B cell (primary cell): ENCODE results near the gene RTKN. TPM values are rescaled to one million over a fixed set of nuclear protein-coding genes. Genes with fewer than 3 reads are reported as not detected.

Source experiments
- ATAC-seq: fragments of 200-7000 bp; cut with Tn5 transposase; one replicate; pipeline ENCODE4 v1.10.0; 2021; ENCODE audit warnings: low read depth, mild to moderate bottlenecking, moderate number of reproducible peaks, moderate library complexity
- CTCF ChIA-PET: fragments of 350-600 bp; sonication (Branson Sonifier 250); formaldehyde crosslinking; loops from one replicate; lab custom pipeline; 2021; ENCODE audit warnings: antibody characterized with exemption, inconsistent platforms; lab: Charles Lee
- POLR2A ChIA-PET: fragments of 350-600 bp; sonication (Branson Sonifier 250); formaldehyde crosslinking; loops from one replicate; lab custom pipeline; 2021; ENCODE audit warnings: antibody characterized with exemption; lab: Charles Lee
- DNase-seq: peaks from one replicate; pipeline ENCODE4 v3.0.0; 2013
- H2AFZ ChIP-seq: 2 replicates; pipeline ENCODE4 v1.6.1; 2012; ENCODE audit warnings: mild to moderate bottlenecking, low read depth, low read length; ENCODE audit not compliant: insufficient read depth, poor library complexity, severe bottlenecking
- H3K27ac ChIP-seq, 2 donors: 1 replicate in 1 of 2; 2 replicates in 1 of 2; pipeline ENCODE4 v1.5.1; 2012 to 2013; ENCODE audit warnings: low read length in 2 of 2, mild to moderate bottlenecking in 2 of 2, moderate library complexity in 1 of 2
- H3K27me3 ChIP-seq, 4 experiments: fragments of 200-600 bp in 1 of 4; sonication (generic) in 1 of 4; replicated peaks in 1 of 4; 1 replicate in 2 of 4; 2 replicates in 2 of 4; pipeline versions ENCODE4 v1.6.1 to v1.7.0; 2013 to 2016; ENCODE audit warnings: low read length in 3 of 4, mild to moderate bottlenecking in 2 of 4, mixed read lengths in 1 of 4, moderate library complexity in 1 of 4; ENCODE audit not compliant: insufficient read depth in 4 of 4, control insufficient read depth in 3 of 4; ENCODE audit errors: control extremely low read depth in 1 of 4
- H3K36me3 ChIP-seq, 2 experiments: replicated peaks in 1 of 2; 1 replicate in 1 of 2; 2 replicates in 1 of 2; pipeline versions ENCODE4 v1.6.1 to v1.7.1; 2013; ENCODE audit warnings: low read length in 1 of 2; ENCODE audit not compliant: insufficient read depth in 2 of 2, control insufficient read depth in 1 of 2; ENCODE audit errors: control extremely low read depth in 1 of 2, extremely low read depth in 1 of 2
- H3K4me1 ChIP-seq, 2 donors: fragments of 200-600 bp in 1 of 2; sonication (generic) in 1 of 2; 1 replicate in 1 of 2; 2 replicates in 1 of 2; pipeline versions ENCODE4 v1.5.1 to v1.6.1; 2013 to 2017; ENCODE audit warnings: low read length in 2 of 2; ENCODE audit not compliant: control insufficient read depth in 2 of 2, insufficient read depth in 2 of 2
- H3K4me2 ChIP-seq: replicated peaks from 2 replicates; pipeline ENCODE3; 2012; ENCODE audit warnings: mild to moderate bottlenecking, low read depth, low read length; ENCODE audit not compliant: poor library complexity, severe bottlenecking
- H3K4me3 ChIP-seq, 5 experiments: fragments of 200-600 bp in 1 of 5; sonication (generic) in 1 of 5; 1 replicate in 3 of 5; 2 replicates in 2 of 5; pipeline versions ENCODE4 v1.5.1 to v1.7.0; 2011 to 2016; ENCODE audit warnings: low read length in 4 of 5, mild to moderate bottlenecking in 4 of 5, low read depth in 2 of 5, control low read depth in 1 of 5, moderate library complexity in 1 of 5; ENCODE audit not compliant: insufficient read depth in 1 of 5; ENCODE audit errors: control extremely low read depth in 1 of 5, extremely low read depth in 1 of 5
- H3K79me2 ChIP-seq: fragments of 200-600 bp; sonication (generic); one replicate; pipeline ENCODE4 v1.6.0; 2016; ENCODE audit warnings: low read length; ENCODE audit not compliant: control insufficient read depth, insufficient read depth
- H3K9ac ChIP-seq: fragments of 200-600 bp; sonication (generic); 2 replicates; pipeline ENCODE4 v1.6.1; 2017; ENCODE audit warnings: mild to moderate bottlenecking, low read length, moderate library complexity
- H3K9me3 ChIP-seq, 3 donors: one replicate each; pipeline versions ENCODE4 v1.6.1 to v1.7.1; 2013; ENCODE audit warnings: low read length in 2 of 3; ENCODE audit not compliant: control insufficient read depth in 2 of 3, insufficient read depth in 1 of 3; ENCODE audit errors: control extremely low read depth in 1 of 3
- H4K20me1 ChIP-seq: 2 replicates; pipeline ENCODE4 v1.6.0; 2012; ENCODE audit warnings: mild to moderate bottlenecking, low read length; ENCODE audit not compliant: insufficient read depth, control insufficient read depth, poor library complexity, severe bottlenecking
- H3K27ac Mint-ChIP-seq: one replicate; pipeline ENCODE4 v1.8.0; 2021; ENCODE audit warnings: mixed read lengths
- H3K27me3 Mint-ChIP-seq: one replicate; pipeline ENCODE4 v1.8.0; 2021; ENCODE audit warnings: mixed read lengths
- H3K4me1 Mint-ChIP-seq: one replicate; pipeline ENCODE4 v1.8.0; 2021; ENCODE audit warnings: mixed read lengths
- H3K4me3 Mint-ChIP-seq: one replicate; pipeline ENCODE4 v1.8.0; 2021; ENCODE audit warnings: mixed read lengths
- H3K9me3 Mint-ChIP-seq: one replicate; pipeline ENCODE4 v1.8.0; 2022; ENCODE audit warnings: mixed read lengths; ENCODE audit not compliant: insufficient read depth
- CTCF ChIP-seq: fragments of 200-600 bp; IDR thresholded peaks from one replicate; pipeline ENCODE4 v1.8.0; 2022; ENCODE audit warnings: antibody characterized with exemption, mild to moderate bottlenecking
- EZH2 ChIP-seq: IDR thresholded peaks from 2 replicates; pipeline ENCODE4 v1.6.1; 2012; ENCODE audit warnings: borderline replicate concordance, low read depth, mild to moderate bottlenecking, moderate library complexity, low read length; ENCODE audit not compliant: insufficient read depth, poor library complexity, severe bottlenecking
- WGBS: methylation state at CpG from one replicate; pipeline ENCODE4 v1.1.5; 2013; ENCODE audit warnings: missing lambda C conversion rate; ENCODE audit not compliant: insufficient coverage; 5-methylcytosine and 5-hydroxymethylcytosine counted together
- intact Hi-C: fragments of 100-400 bp; cut with micrococcal nuclease; formaldehyde crosslinking; loops from one replicate; pipeline ENCODE4 v1.10.0; 2022
- polyA plus RNA-seq: library from polyadenylated mRNA; depleted of rRNA; stranded (reverse); fragments of >200 nt; gene quantifications from 2 replicates; pipeline ENCODE4 v1.2.3, GENCODE V29; 2012
- total RNA-seq, 2 donors: library from RNA; stranded (reverse); fragments of 120-200 nt in 1 of 2; gene quantifications; 1 replicate in 1 of 2; 2 replicates in 1 of 2; pipeline versions ENCODE4 v1.2.3 to v1.2.4, GENCODE V29; 2013 to 2022

RTKN gene
- total and polyA plus RNA-seq, 2 donors (not counting 1 experiment from before 2014, with no cell fraction given), result 5.1 to 10.5 TPM

- Histone ChIP-seq H3K36me3 (peaks cover 0 to 23% of the 10 kb centered on the region in 2 experiments), H3K9ac (no peak overlapping the region), H3K4me1 (peaks cover 16 to 22% of the 10 kb centered on the region in 2 donors), H3K4me3 (no peak overlapping the region), H4K20me1 (no peaks in the 10 kb centered on the region), H3K27me3 (no peaks in the 10 kb centered on the region), H3K4me2 (no peak overlapping the region), H2AFZ (no peak overlapping the region), H3K9me3 (peaks cover 0 to 5% (median 0%) of the 10 kb centered on the region in 3 donors), H3K79me2 (peaks cover 17% of the 10 kb centered on the region), H3K27ac (no peak overlapping the region)
- no peak overlapping the region for H3K4me3 Mint-ChIP-seq
- ChIA-PET CTCF (interaction anchor here (0.7 to 1.9 kb wide), 4 partner anchors 8 to 113 kb away, joined by 3 to 7 read pairs (median 5); partner anchors contain the start of genes CCDC142, PCGF1 and TTC31), POLR2A (interaction anchor here (0.7 to 4.1 kb wide), 3 partner anchors 7 to 44 kb away, joined by 3 to 63 read pairs (median 36); partner anchors contain the start of genes CCDC142, TTC31 and WBP1)
- H3K27me3 Mint-ChIP-seq, result no peaks in the 10 kb centered on the region
- H3K9me3 Mint-ChIP-seq, result no peaks in the 10 kb centered on the region
- H3K4me1 Mint-ChIP-seq, result peaks cover 22% of the 10 kb centered on the region
- ATAC-seq (no peak), DNase-seq (no peak)
- 97% methylated on average over 6 of the region's 6 CpGs for WGBS
- no peak overlapping the region for H3K27ac Mint-ChIP-seq
- intact Hi-C loops, result no loop called here
- no peak for TF ChIP-seq EZH2
- no peak for TF ChIP-seq CTCF
Observed at GRCh38 chr2:74474481-74474880, 32.7 kb upstream of the RTKN start.

DNA sequence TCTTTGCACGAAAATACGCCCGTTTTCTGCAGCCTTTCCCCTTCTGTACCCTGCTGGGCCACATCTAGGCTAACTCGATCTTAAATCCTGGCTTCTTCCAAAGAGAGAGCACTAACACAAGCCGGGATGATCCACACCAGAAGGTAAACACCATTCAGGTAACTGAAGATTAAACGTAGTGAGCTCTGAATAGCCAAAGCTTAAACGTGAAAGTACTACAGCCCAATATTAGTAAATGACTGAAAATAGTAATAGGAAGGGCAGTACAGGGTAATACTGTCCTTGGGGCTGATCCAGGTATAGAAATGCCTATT is 31.2 kb upstream of the RTKN start:
- Histone ChIP-seq H3K27me3 (no peaks in the 10 kb centered on the region), H3K4me1 (peaks cover 16 to 22% of the 10 kb centered on the region in 2 donors), H3K27ac (peak overlapping the region; percentile 69 to 94), H3K9ac (peak overlapping the region; percentile 69), H4K20me1 (no peaks in the 10 kb centered on the region), H3K4me2 (peak overlapping the region; percentile 85), H3K79me2 (peaks cover 11% of the 10 kb centered on the region), H3K4me3 (peak overlapping the region; percentile 65 to 89 (median 67)), H3K9me3 (peaks cover 0 to 5% (median 0%) of the 10 kb centered on the region in 3 donors), H3K36me3 (peaks cover 0 to 23% of the 10 kb centered on the region in 2 experiments), H2AFZ (peak overlapping the region; percentile 94)
- peak overlapping the region; percentile 99 for H3K4me3 Mint-ChIP-seq
- no peak for DNase-seq
- POLR2A ChIA-PET, result interaction anchor here (0.6 to 4.1 kb wide), 9 partner anchors 9 to 352 kb away, joined by 3 to 63 read pairs (median 5); partner anchors contain the start of genes AUP1, CCDC142, HTRA2 and INO80B
- 16% methylated on average over 6 of the region's 7 CpGs for WGBS
- H3K27ac Mint-ChIP-seq, result peak overlapping the region; percentile 99
- H3K4me1 Mint-ChIP-seq, result peaks cover 20% of the 10 kb centered on the region
- intact Hi-C loops, result loop anchor here (1.0 kb wide), 3 partner anchors 10 to 56 kb away; partner anchors contain the start of genes AUP1, HTRA2, TTC31 and WBP1
- ATAC-seq, result no peak
- no peaks in the 10 kb centered on the region for H3K9me3 Mint-ChIP-seq
- no peaks in the 10 kb centered on the region for H3K27me3 Mint-ChIP-seq
- TF ChIP-seq CTCF (no peak), EZH2 (no peak)
- CTCF ChIA-PET, result interaction anchor here (0.6 to 1.6 kb wide), 8 partner anchors 9 to 137 kb away, joined by 3 to 11 read pairs (median 4); partner anchors contain the start of genes CCDC142, INO80B, TTC31 and WBP1
